ENCODE data around the gene FAM13A.
A peak's percentile ranks its signal among the peaks of the same experiment; 100 is the strongest.
"Not testable (repeated sequence)": the region's sequence is repeated elsewhere in the genome, so short reads cannot be mapped to it uniquely, and the experiment has no call there.

FAM13A gene

DNA sequence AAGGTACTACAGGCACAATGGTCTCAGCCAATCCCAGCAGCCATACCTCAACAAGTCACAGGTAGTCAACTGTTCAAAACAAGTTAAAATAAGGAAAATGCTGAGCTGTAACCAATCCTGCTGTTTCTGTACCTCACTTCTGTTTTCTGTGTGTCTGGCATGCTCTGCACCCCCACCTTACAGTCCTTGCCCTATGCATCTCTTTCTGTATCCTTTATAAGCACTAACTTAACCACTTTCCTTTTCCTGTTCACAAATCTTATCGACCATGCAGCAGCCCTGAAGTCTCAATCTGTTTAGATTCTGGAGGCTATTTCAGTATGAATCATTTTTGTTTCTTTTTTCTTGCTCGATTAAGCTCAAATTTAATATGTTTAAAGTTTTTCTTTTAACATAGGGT is 12.5 kb upstream of the FAM13A start:
- no peak overlapping the region for H3K4me3 ChIP-seq (ENCODE audit: low read depth, low read length)
- DNase-seq (ENCODE audit: low read depth) = no peak
- TF ChIP-seq MAX (IDR thresholded peaks at IDR 0.05; ENCODE audit: low read depth, low read length) (no peak), MYC (IDR thresholded peaks at IDR 0.05; ENCODE audit: low read depth, low read length) (no peak), POLR2A (IDR thresholded peaks at IDR 0.05; ENCODE audit: extremely low read depth, insufficient read length) (no peak)
- TF ChIP-seq, protein P1, sequence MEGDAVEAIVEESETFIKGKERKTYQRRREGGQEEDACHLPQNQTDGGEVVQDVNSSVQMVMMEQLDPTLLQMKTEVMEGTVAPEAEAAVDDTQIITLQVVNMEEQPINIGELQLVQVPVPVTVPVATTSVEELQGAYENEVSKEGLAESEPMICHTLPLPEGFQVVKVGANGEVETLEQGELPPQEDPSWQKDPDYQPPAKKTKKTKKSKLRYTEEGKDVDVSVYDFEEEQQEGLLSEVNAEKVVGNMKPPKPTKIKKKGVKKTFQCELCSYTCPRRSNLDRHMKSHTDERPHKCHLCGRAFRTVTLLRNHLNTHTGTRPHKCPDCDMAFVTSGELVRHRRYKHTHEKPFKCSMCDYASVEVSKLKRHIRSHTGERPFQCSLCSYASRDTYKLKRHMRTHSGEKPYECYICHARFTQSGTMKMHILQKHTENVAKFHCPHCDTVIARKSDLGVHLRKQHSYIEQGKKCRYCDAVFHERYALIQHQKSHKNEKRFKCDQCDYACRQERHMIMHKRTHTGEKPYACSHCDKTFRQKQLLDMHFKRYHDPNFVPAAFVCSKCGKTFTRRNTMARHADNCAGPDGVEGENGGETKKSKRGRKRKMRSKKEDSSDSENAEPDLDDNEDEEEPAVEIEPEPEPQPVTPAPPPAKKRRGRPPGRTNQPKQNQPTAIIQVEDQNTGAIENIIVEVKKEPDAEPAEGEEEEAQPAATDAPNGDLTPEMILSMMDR (IDR thresholded peaks at IDR 0.05; ENCODE audit: low read depth, low read length) = no peak

GRCh38 chr4:89067417-89067816 is 10.4 kb upstream of the FAM13A start:
- H3K4me3 ChIP-seq (ENCODE audit: low read depth, low read length) = no peak overlapping the region
- DNase-seq (ENCODE audit: low read depth) = no peak
- TF ChIP-seq, protein P1 (IDR thresholded peaks at IDR 0.05; ENCODE audit: low read depth, low read length) = no peak
- TF ChIP-seq MYC (IDR thresholded peaks at IDR 0.05; ENCODE audit: low read depth, low read length) (no peak), POLR2A (IDR thresholded peaks at IDR 0.05; ENCODE audit: extremely low read depth, insufficient read length) (no peak), MAX (IDR thresholded peaks at IDR 0.05; ENCODE audit: low read depth, low read length) (no peak)

DNA sequence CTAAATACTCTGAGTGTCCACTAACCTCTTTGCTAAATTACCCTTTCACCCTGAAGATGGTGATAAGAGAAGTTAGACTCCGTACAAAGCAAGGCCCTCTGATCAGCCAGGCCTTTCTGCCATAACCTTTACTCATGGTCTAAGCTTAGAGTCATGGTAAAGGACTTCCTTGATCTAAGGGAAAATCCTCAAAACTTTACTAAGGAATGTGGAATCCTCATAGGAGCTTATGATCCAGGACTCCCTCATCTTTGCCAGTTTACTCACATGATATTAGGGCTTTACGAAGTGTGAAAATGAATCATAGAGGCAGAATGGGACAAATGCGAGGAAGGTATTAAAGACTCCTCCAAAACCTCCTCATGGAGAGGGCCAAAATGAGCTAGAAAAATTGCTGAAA is 7.9 kb upstream of the FAM13A start:
- DNase-seq (ENCODE audit: low read depth) = no peak
- no peak overlapping the region for H3K4me3 ChIP-seq (ENCODE audit: low read depth, low read length)
- TF ChIP-seq MYC (IDR thresholded peaks at IDR 0.05; ENCODE audit: low read depth, low read length) (no peak), POLR2A (IDR thresholded peaks at IDR 0.05; ENCODE audit: extremely low read depth, insufficient read length) (no peak), MAX (IDR thresholded peaks at IDR 0.05; ENCODE audit: low read depth, low read length) (no peak)
- TF ChIP-seq, protein P1 (IDR thresholded peaks at IDR 0.05; ENCODE audit: low read depth, low read length) = no peak

- not testable (repeated sequence) for DNase-seq (ENCODE audit: low read depth); H3K4me3 ChIP-seq (ENCODE audit: low read depth, low read length)
These were observed 859 bp upstream of the FAM13A start for GRCh38 chr4:89057844-89058243.

DNA sequence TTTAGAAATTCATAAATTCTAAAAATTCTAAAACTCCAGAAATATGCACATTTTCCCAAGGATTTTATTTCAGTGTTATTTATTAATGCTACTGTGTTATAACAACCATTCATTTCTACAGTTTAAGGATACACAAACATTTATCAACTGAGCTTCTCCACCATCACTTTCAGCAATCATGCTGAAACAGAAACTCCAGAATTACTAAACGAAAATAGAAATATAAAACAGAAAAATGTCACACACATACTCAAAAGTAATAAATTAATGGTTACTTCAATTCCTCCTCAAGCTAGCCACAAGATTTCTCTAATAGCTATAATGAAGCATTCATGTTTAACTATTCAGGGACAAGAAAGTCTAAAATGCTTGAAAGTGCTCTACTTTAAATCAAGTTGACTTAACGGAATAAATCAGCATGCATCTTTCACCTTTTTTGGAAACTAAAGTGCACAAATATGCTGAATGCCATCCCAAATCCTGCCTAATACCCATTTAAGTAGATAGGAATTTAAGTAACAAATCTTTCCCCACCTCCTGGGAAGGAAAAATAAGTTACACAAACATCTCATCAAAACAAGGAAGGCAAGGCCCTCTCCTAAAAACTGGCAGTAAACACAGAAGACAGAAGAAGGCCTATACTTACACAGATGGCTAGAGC is 563 bp downstream of the FAM13A start:
- no peak for DNase-seq (ENCODE audit: low read depth)

More for the DNA sequence above, 563 bp downstream of the FAM13A start:
- TF ChIP-seq MYC (IDR thresholded peaks at IDR 0.05; ENCODE audit: low read depth, low read length) (no peak), POLR2A (IDR thresholded peaks at IDR 0.05; ENCODE audit: extremely low read depth, insufficient read length) (no peak), MAX (IDR thresholded peaks at IDR 0.05; ENCODE audit: low read depth, low read length) (no peak)
- TF ChIP-seq, protein P1 (IDR thresholded peaks at IDR 0.05; ENCODE audit: low read depth, low read length) = no peak
- H3K4me3 ChIP-seq (ENCODE audit: low read depth, low read length) = peak overlapping the region; percentile 67
